ENCODE measurements around the gene HCN2. TPM values are rescaled to one million over a fixed set of nuclear protein-coding genes. Genes with fewer than 3 reads are reported as not detected.

The HCN2 gene
- total and polyA plus RNA-seq, 4 donors = 8.6 to 85.8 (median 59.1) TPM

- no peaks in the 10 kb centered on the region for H3K27me3 ChIP-seq (ENCODE audit: control insufficient read depth, insufficient read depth, low read length)
- 81% methylated on average over 47 of the region's 50 CpGs for WGBS (ENCODE audit: insufficient coverage)
- peaks cover 70% of the 10 kb centered on the region for H3K36me3 ChIP-seq (ENCODE audit: control insufficient read depth, insufficient read depth, low read length)
- no peak overlapping the region for H3K4me3 ChIP-seq (ENCODE audit: low read depth, low read length)
- peaks cover 48% of the 10 kb centered on the region for H3K4me1 ChIP-seq (ENCODE audit: control insufficient read depth, insufficient read depth, low read length)
- H3K9me3 ChIP-seq (ENCODE audit: control insufficient read depth, insufficient read depth, low read length) = no peaks in the 10 kb centered on the region
- H3K27ac ChIP-seq (ENCODE audit: low read depth, low read length) = no peak overlapping the region
- DNase-seq (ENCODE audit: low read depth in 4 of 6, low spot score in 6 of 6) = no peak
Measured at GRCh38 chr19:658916-659839, 69.5 kb downstream of the HCN2 start.

DNA sequence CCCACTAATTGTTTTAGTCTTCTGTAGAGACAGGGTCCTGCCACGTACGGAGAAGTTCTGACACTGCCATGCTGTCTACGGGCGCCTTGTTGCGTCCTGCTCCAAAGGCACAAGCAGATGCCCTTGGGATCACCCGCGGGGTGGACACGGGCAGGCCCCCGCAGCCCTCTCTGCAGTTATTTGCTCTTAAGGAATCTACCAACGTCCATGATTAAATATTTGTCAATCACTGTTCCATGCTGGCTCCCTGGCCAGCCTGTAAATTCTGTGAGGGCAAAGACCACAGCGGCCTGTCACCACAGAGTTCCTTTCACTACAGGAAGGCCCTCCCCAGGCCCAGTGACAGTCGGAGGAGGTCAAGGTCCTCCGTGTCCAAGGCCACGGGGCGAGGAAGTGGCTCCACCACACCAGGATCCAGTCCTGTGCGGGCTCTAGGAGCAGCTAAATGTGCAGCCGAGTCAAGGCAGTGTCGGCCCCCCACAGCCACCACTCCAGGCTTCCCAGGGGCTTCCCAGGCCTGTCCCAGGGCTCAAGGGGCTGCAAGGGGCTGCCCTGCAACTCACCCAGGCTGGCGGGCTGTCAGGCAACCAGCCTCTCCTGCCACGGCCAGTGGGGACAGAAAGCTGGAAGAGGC, 71.2 kb downstream of the HCN2 start:
- DNase-seq (ENCODE audit: low read depth in 4 of 6, low spot score in 6 of 6) = no peak
- H3K4me1 ChIP-seq (ENCODE audit: control insufficient read depth, insufficient read depth, low read length) = peaks cover 60% of the 10 kb centered on the region
- peaks cover 56% of the 10 kb centered on the region for H3K36me3 ChIP-seq (ENCODE audit: control insufficient read depth, insufficient read depth, low read length)
- 75% methylated on average over 20 of the region's 20 CpGs for WGBS (ENCODE audit: insufficient coverage)
- no peak overlapping the region for H3K27ac ChIP-seq (ENCODE audit: low read depth, low read length)
- no peaks in the 10 kb centered on the region for H3K9me3 ChIP-seq (ENCODE audit: control insufficient read depth, insufficient read depth, low read length)
- no peaks in the 10 kb centered on the region for H3K27me3 ChIP-seq (ENCODE audit: control insufficient read depth, insufficient read depth, low read length)
- H3K4me3 ChIP-seq (ENCODE audit: low read depth, low read length) = peak overlapping the region; percentile 50

DNA sequence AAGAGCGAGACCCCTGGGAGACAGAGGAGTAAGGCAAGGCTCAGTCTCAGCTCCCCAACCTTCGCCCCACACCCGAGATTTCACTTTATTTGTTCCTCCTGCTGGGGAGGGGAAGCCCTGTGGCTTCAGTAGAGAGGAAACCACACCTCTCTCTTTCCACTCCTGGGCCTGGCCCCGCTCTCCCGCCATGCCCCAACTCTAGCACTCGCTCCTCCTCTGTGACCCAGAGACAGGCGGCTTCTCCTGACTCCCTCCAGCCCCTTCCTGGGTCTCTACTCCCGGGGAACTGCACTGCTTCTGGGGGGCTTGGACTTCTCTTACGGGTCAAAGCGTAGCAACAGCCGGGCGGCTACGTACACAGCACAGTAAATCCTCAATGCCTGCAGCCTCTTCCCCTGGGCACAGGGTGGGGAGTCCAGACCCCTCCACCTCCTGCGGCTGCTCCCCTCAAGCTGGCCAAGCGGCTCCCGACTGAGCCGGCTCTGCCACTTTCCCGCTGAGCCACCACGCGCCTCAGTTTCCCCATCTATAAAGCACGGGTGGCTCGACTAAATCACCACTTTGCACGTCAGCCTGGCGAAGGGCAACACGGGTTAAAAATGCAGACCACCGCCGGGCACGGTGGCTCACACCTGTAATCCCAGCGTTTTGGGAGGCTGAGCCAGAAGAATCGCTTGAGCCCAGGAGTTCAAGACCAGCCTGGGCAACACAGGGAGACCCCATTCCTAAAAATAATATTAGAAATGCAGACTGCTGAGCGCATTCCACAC, 71.9 kb downstream of the HCN2 start:
- Histone ChIP-seq H3K36me3 (ENCODE audit: control insufficient read depth, insufficient read depth, low read length) (peaks cover 51% of the 10 kb centered on the region), H3K27ac (ENCODE audit: low read depth, low read length) (no peak overlapping the region), H3K4me1 (ENCODE audit: control insufficient read depth, insufficient read depth, low read length) (peaks cover 60% of the 10 kb centered on the region)

DNA sequence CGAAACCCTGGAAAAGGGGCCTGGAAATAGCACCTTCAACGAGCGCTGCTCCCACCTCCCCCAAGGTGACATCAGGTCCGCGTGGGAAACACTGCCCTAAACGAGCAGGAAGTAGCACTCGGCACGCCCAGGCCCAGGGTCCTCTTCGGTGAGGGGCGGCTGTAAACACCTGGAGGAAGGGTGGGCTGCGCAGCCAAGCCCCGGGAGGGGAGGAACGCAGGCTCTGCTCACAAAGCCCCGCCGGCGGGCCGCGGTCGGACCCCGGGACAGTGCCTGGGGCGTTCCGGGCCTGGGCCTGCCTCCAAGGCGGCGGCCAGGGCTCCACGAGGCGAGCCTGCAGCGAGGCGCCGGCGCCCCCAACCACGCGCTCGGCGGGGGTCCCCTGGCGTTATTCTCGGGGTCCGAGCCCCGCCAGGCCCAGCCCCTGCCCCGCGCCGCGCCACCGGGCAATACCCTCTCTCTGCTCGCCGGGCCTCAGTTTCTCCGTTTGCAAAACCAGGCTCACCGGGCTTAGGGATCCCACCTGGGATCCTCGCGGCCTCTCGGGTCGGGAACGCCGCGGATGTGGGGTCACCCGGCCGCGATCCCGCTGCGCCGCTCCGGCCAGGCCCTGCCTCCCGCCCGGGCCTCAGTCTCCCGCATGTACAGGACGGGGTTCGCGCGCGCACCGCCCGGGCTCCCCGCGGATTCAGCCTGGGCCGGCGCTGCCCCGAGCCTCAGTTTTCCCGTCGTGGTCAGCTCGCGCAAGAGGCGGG, 72.7 kb downstream of the HCN2 start:
- 1% methylated on average over 81 of the region's 81 CpGs for WGBS (ENCODE audit: insufficient coverage)
- no peak for DNase-seq (ENCODE audit: low read depth in 4 of 6, low spot score in 6 of 6)
- no peaks in the 10 kb centered on the region for H3K27me3 ChIP-seq (ENCODE audit: control insufficient read depth, insufficient read depth, low read length)
- H3K9me3 ChIP-seq (ENCODE audit: control insufficient read depth, insufficient read depth, low read length) = no peaks in the 10 kb centered on the region
- H3K27ac ChIP-seq (ENCODE audit: low read depth, low read length) = no peak overlapping the region
- peak overlapping the region; percentile 50 for H3K4me3 ChIP-seq (ENCODE audit: low read depth, low read length)
- peaks cover 55% of the 10 kb centered on the region for H3K4me1 ChIP-seq (ENCODE audit: control insufficient read depth, insufficient read depth, low read length)
- peaks cover 44% of the 10 kb centered on the region for H3K36me3 ChIP-seq (ENCODE audit: control insufficient read depth, insufficient read depth, low read length)

More for the DNA sequence above, 71.9 kb downstream of the HCN2 start:
- WGBS (ENCODE audit: insufficient coverage) = 36% methylated on average over 28 of the region's 31 CpGs
- Histone ChIP-seq H3K4me3 (ENCODE audit: low read depth, low read length) (peak overlapping the region; percentile 50), H3K27me3 (ENCODE audit: control insufficient read depth, insufficient read depth, low read length) (no peaks in the 10 kb centered on the region), H3K9me3 (ENCODE audit: control insufficient read depth, insufficient read depth, low read length) (no peaks in the 10 kb centered on the region)
- no peak for DNase-seq (ENCODE audit: low read depth in 4 of 6, low spot score in 6 of 6)

DNA sequence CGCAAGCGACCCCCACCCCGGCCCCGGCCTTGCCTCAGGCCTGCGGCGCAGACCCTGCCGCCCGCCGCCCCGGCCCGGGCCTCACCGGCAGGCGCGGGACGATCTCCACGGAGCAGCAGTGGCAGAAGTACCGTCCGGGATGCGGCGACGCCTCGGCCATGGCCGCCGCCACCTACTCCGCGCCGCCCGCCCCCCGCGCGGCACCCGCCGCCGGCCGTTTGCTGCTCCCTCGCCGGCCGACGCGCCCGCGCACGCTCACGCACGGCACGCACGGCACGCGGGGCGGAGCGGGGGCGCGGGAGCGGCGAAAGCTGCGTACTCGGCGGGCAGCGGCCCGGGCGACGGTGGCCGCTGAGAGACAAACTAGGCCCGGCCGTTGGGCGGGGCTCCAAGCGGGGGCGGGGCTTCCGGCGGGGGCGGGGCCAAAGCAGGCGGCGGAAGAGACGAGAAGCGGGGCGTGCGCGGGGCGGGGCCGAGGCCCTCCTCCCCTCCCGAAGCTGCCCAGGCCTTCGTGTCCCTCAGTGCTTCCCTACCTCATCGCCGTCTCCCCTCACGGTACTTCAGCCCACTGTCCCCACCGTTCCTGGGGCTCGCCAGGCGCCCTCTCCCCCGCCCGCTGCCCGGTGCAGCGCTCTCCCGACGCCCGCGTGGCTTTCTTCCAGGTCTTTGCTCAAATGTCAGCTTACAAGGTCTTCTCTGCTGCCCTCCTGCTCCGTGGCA, 73.4 kb downstream of the HCN2 start, which contains the start of gene RNF126:
RNF126 (minus strand) TSS at position 253 of the 720 bp plus-strand sequence; CDS start at position 160, 93 bp downstream.
- peak within 1 kb of the TSS; percentile 92 for H3K27ac ChIP-seq (ENCODE audit: low read depth, low read length)
- under 1% methylated on average over 97 of the region's 97 CpGs for WGBS (ENCODE audit: insufficient coverage)
- no peaks in the 10 kb centered on the region for H3K27me3 ChIP-seq (ENCODE audit: control insufficient read depth, insufficient read depth, low read length)
- peaks cover 36% of the 10 kb centered on the region for H3K36me3 ChIP-seq (ENCODE audit: control insufficient read depth, insufficient read depth, low read length)
- H3K4me3 ChIP-seq (ENCODE audit: low read depth, low read length) = peak within 1 kb of the TSS; percentile 50
- H3K4me1 ChIP-seq (ENCODE audit: control insufficient read depth, insufficient read depth, low read length) = peaks cover 50% of the 10 kb centered on the region
- peak; percentile 73 to 97 (median 86) for DNase-seq (ENCODE audit: low read depth in 4 of 6, low spot score in 6 of 6)
- H3K9me3 ChIP-seq (ENCODE audit: control insufficient read depth, insufficient read depth, low read length) = no peaks in the 10 kb centered on the region

DNA sequence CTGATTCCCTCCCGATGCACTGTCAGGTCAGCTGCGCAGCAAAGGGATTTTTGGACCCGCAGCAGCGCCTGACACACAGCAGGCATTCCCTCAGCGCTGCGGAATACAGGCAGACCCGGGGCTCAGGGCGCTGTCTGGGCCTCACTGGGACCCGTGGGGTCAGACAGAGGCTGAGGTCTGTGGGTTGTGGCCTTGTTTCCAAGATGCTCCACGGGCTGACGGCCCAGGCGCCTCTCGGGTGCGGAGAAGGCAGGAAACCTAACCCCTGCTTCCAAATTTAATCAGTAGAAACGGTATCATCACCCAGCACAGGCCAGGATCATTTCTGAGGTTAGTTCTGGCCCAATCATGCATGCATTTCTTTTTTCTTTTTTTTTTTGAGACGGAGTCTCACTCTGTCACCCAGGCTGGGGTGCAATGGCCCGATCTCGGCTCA, 74.0 kb downstream of the HCN2 start:
- DNase-seq (ENCODE audit: low read depth in 4 of 6, low spot score in 6 of 6) = no peak
- Histone ChIP-seq H3K9me3 (ENCODE audit: control insufficient read depth, insufficient read depth, low read length) (no peaks in the 10 kb centered on the region), H3K27ac (ENCODE audit: low read depth, low read length) (peak overlapping the region; percentile 92), H3K4me3 (ENCODE audit: low read depth, low read length) (peak overlapping the region; percentile 46), H3K4me1 (ENCODE audit: control insufficient read depth, insufficient read depth, low read length) (peaks cover 47% of the 10 kb centered on the region), H3K27me3 (ENCODE audit: control insufficient read depth, insufficient read depth, low read length) (no peaks in the 10 kb centered on the region), H3K36me3 (ENCODE audit: control insufficient read depth, insufficient read depth, low read length) (peaks cover 30% of the 10 kb centered on the region)
- 44% methylated on average over 16 of the region's 18 CpGs for WGBS (ENCODE audit: insufficient coverage)

DNA sequence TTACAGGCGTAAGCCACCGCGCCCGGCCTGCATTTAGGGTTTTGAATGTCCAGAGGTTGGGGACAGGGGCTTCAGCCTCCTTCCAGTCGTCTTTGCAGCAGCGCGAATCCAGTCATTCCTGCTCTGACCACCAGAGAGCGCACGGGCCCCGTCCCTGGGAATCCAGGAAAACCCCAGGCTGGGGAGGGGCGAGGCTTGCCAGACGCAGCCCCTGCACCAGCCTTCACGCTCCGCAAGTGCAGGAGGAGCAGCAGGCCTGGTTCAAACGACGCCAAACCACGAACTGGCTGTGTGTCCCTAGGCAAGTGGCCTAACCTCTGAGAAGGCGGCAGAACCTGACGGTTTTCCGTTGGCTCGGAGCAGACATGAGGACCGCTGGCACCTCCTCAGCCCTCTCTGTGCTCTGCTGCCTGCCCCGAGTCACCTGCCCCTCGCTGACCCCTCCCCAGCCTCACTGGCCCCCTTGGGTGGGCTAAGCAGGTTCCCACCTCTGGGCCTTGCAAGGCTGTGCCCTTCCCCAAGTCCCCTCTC, 75.3 kb downstream of the HCN2 start:
- Histone ChIP-seq H3K27me3 (ENCODE audit: control insufficient read depth, insufficient read depth, low read length) (no peaks in the 10 kb centered on the region), H3K4me3 (ENCODE audit: low read depth, low read length) (no peak overlapping the region), H3K4me1 (ENCODE audit: control insufficient read depth, insufficient read depth, low read length) (peaks cover 44% of the 10 kb centered on the region), H3K36me3 (ENCODE audit: control insufficient read depth, insufficient read depth, low read length) (peaks cover 19% of the 10 kb centered on the region), H3K27ac (ENCODE audit: low read depth, low read length) (no peak overlapping the region), H3K9me3 (ENCODE audit: control insufficient read depth, insufficient read depth, low read length) (no peaks in the 10 kb centered on the region)
- DNase-seq (ENCODE audit: low read depth in 4 of 6, low spot score in 6 of 6) = peak; percentile 63 to 96 (median 70)
- 9% methylated on average over 24 of the region's 24 CpGs for WGBS (ENCODE audit: insufficient coverage)
